Measurements from ENCODE around the gene SLC25A34. TPM values are rescaled to one million over a fixed set of nuclear protein-coding genes. Genes with fewer than 3 reads are reported as not detected.

The SLC25A34 gene
- total RNA-seq (1 to 10 TPM; 1.9 to 2.8 TPM), total RNA-seq (0.62 to 6.6 (median 2.8) reads per million in 172 experiments)
- polyA plus RNA-seq (2013, experiment 1 of 2): 1.3 TPM
- 1.6 TPM for polyA plus RNA-seq (2013, experiment 2 of 2)

- intact Hi-C loops (cut with DNase I, micrococcal nuclease): no loop called here
- no peak within 1 kb of the TSS for H3K27ac Mint-ChIP-seq
- peaks cover 2% of the 10 kb centered on the region for H3K4me1 Mint-ChIP-seq (ENCODE audit: low read depth)
- H3K4me3 ChIP-seq (ENCODE audit: low read length): no peak within 1 kb of the TSS
- no peaks in the 10 kb centered on the region for H3K27me3 ChIP-seq (ENCODE audit: control insufficient read depth in 1 of 2, insufficient read depth in 2 of 2, low read length in 2 of 2)
- TF ChIP-seq CTCF (IDR thresholded peaks at IDR 0.05): no peak
- H3K36me3 ChIP-seq (ENCODE audit: insufficient read depth, low read length): peaks cover 24% of the 10 kb centered on the region
- no peaks in the 10 kb centered on the region for H3K9me3 ChIP-seq (ENCODE audit: control insufficient read depth in 1 of 2, insufficient read depth in 1 of 2, low read length in 2 of 2)
- DNase-seq (no peak), ATAC-seq (ENCODE audit: poor library complexity) (no peak)
- ChIA-PET POLR2A (no interaction called here), CTCF (no interaction called here)
- no peak within 1 kb of the TSS for H3K4me3 Mint-ChIP-seq
- H3K36me3 Mint-ChIP-seq (ENCODE audit: low read depth): peaks cover 18% of the 10 kb centered on the region
- H3K9me3 Mint-ChIP-seq: no peaks in the 10 kb centered on the region
- no peaks in the 10 kb centered on the region for H3K27me3 Mint-ChIP-seq
- H3K27ac ChIP-seq (ENCODE audit: low read depth in 1 of 2, low read length in 2 of 2): no peak within 1 kb of the TSS
- peaks cover 2% of the 10 kb centered on the region for H3K4me1 ChIP-seq (ENCODE audit: insufficient read depth, low read length)
These were observed at the start of gene SLC25A34 for GRCh38 chr1:15736038-15736891. Gene SLC25A34 (plus strand): TSS chr1:15736258. CDS start chr1:15736486, 228 bp downstream.

DNA sequence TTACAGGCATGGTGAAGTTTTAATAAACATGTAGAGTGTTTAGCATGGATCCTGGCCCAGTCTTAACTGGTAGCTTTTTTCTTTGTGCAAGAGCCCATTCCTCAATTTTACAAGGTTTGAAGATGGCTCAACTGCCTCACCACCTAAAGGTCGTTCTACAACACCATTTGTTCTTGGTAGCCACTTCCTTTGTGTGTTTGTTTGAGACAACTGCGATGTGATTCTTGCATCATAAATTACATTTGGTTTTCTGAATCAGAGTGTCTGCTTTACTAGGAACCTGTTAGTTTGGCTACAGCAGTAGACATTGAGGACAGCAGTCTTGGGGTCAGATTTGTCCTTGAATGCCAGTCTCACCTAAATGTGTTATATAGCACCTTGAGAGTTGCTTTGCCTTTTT lies 48.6 kb upstream of the SLC25A34 start:
- Histone ChIP-seq H3K4me1 (ENCODE audit: insufficient read depth, low read length) (peaks cover 32% of the 10 kb centered on the region), H3K27me3 (ENCODE audit: control insufficient read depth in 1 of 2, insufficient read depth in 2 of 2, low read length in 2 of 2) (no peaks in the 10 kb centered on the region), H3K9me3 (ENCODE audit: control insufficient read depth in 1 of 2, insufficient read depth in 1 of 2, low read length in 2 of 2) (no peaks in the 10 kb centered on the region), H3K27ac (ENCODE audit: low read depth in 1 of 2, low read length in 2 of 2) (no peak overlapping the region), H3K4me3 (ENCODE audit: low read length) (no peak overlapping the region), H3K36me3 (ENCODE audit: insufficient read depth, low read length) (no peaks in the 10 kb centered on the region)
- Mint-ChIP-seq H3K4me3 (peak overlapping the region; percentile 30), H3K36me3 (ENCODE audit: low read depth) (peaks cover 22% of the 10 kb centered on the region), H3K9me3 (no peaks in the 10 kb centered on the region), H3K4me1 (ENCODE audit: low read depth) (peaks cover 40% of the 10 kb centered on the region), H3K27ac (peak overlapping the region; percentile 42), H3K27me3 (no peaks in the 10 kb centered on the region)
- ATAC-seq (ENCODE audit: poor library complexity) (no peak), DNase-seq (no peak)
- intact Hi-C loops (cut with DNase I, micrococcal nuclease): no loop called here
- ChIA-PET CTCF (no interaction called here), POLR2A (no interaction called here)
- no peak for TF ChIP-seq CTCF (IDR thresholded peaks at IDR 0.05)

DNA sequence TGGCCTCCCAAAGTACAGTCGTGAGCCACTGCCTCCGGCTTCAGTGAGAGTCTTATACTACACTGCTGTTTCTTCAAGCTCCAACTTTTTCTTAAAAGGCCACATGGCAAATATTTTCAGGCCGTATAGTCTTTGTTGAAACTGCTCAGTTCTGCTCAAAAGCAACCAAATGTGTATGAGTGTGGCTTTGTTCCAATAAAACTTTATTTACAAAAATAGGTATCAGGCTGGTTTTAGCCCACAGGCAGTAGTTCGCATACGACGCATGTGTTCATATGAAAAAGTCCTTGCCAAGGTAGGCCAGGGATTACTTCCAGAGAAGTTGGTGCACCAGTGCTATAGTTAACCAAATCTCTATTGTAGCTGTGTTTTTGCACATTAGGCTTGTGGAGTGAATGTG lies 45.7 kb upstream of the SLC25A34 start:
- POLR2A ChIA-PET: no interaction called here

More for the DNA sequence above, 45.7 kb upstream of the SLC25A34 start:
- H3K27me3 ChIP-seq (ENCODE audit: control insufficient read depth in 1 of 2, insufficient read depth in 2 of 2, low read length in 2 of 2): no peaks in the 10 kb centered on the region
- no peak for TF ChIP-seq CTCF (IDR thresholded peaks at IDR 0.05)
- H3K4me1 Mint-ChIP-seq (ENCODE audit: low read depth): peaks cover 48% of the 10 kb centered on the region
- no peaks in the 10 kb centered on the region for H3K9me3 ChIP-seq (ENCODE audit: control insufficient read depth in 1 of 2, insufficient read depth in 1 of 2, low read length in 2 of 2)
- H3K4me1 ChIP-seq (ENCODE audit: insufficient read depth, low read length): peaks cover 14% of the 10 kb centered on the region
- no peak overlapping the region for H3K4me3 Mint-ChIP-seq
- H3K4me3 ChIP-seq (ENCODE audit: low read length): no peak overlapping the region
- intact Hi-C loops (cut with DNase I, micrococcal nuclease): no loop called here
- peaks cover 5% of the 10 kb centered on the region for H3K36me3 ChIP-seq (ENCODE audit: insufficient read depth, low read length)
- H3K27ac Mint-ChIP-seq: no peak overlapping the region
- no peak for DNase-seq
- ATAC-seq (ENCODE audit: poor library complexity): no peak
- H3K27ac ChIP-seq (ENCODE audit: low read depth in 1 of 2, low read length in 2 of 2): no peak overlapping the region
- H3K36me3 Mint-ChIP-seq (ENCODE audit: low read depth): peaks cover 17% of the 10 kb centered on the region
- H3K9me3 Mint-ChIP-seq: no peaks in the 10 kb centered on the region
- no peaks in the 10 kb centered on the region for H3K27me3 Mint-ChIP-seq
- CTCF ChIA-PET: no interaction called here

Data from CD4-positive, alpha-beta T cell (primary cell).